HCT116 (cell line): ENCODE results near the gene BCR.

Experiments used
- EZH2 ChIP-seq: fragments of 200-600 bp; sonication (generic); IDR thresholded peaks from 2 replicates; pipeline ENCODE4 v1.6.1; 2017; ENCODE audit warnings: antibody characterized with exemption, mixed run types
- EZH2phosphoT487 ChIP-seq: fragments of 200-600 bp; IDR thresholded peaks from 2 replicates; pipeline ENCODE4 v1.6.1; 2018; ENCODE audit warnings: antibody characterized with exemption, borderline replicate concordance
- POLR2A ChIP-seq: IDR thresholded peaks from 2 replicates; pipeline ENCODE4 v1.7.0; 2011; ENCODE audit warnings: borderline replicate concordance; ENCODE audit not compliant: insufficient read depth, insufficient read length; ENCODE audit errors: extremely low read depth
- POLR2AphosphoS5 ChIP-seq: IDR thresholded peaks from 2 replicates; pipeline ENCODE4 v1.6.1; 2011; ENCODE audit warnings: mild to moderate bottlenecking, low read depth, low read length, moderate library complexity
- RAD21 ChIP-seq: IDR thresholded peaks from 2 replicates; pipeline ENCODE4 v1.6.1; 2012; ENCODE audit warnings: low read depth, mild to moderate bottlenecking
- TF ChIP-seq, protein P1 (sequence below): IDR thresholded peaks from 2 replicates; pipeline ENCODE4 v1.6.1; 2012
- TF ChIP-seq, protein P2 (sequence below), 3 experiments: fragments of 200-600 bp in 1 of 3; sonication (generic) in 1 of 3; IDR thresholded peaks in 2 of 3; conservative IDR thresholded peaks in 1 of 3; 2 replicates each; pipeline ENCODE4 v1.5.1; 2012 to 2017; ENCODE audit warnings: low read depth in 2 of 3, low read length in 2 of 3, antibody characterized with exemption in 1 of 3, borderline replicate concordance in 1 of 3, control low read depth in 1 of 3, mild to moderate bottlenecking in 1 of 3, mixed read lengths in 1 of 3, mixed run types in 1 of 3, moderate library complexity in 1 of 3; ENCODE audit not compliant: insufficient read depth in 1 of 3
- TF ChIP-seq, protein P3 (sequence below): IDR thresholded peaks from 2 replicates; pipeline ENCODE4 v1.6.1; 2012; ENCODE audit warnings: low read depth

DNA sequence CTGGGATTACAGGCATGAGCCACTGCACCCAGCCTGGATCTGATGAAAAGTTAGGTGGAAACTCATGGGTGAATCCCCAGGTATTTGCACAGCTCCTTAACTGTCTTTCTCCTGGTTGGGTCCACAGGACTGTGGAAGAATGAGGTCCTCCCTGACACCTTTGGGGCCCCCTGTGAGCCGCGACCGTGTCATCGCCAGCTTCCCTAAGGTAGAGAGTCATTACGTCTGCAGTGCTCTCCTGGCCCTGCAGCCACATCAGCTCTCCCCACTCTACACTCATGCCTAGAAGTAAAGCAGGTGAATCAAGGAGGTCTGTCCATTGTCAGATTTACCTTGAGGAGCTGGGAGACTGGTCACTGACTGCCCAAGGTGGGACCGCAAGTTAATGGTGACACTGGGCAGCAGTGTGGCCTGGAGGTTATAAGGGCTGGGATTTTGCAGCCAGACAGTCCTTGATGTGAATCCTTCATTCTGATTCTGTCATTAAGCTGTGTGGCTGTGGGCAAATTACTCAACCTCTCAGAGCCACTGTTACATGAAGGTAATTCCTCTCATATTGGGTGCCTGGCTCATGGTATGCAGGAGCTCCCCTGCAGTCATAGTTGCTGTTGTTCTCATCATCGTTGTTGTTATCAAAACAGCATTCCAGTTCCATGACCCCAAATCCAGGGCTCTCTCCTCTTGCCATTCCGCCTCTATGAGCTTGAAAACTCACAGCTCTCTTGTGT, 33.7 kb upstream of the BCR start:
- TF ChIP-seq POLR2AphosphoS5: no peak
- TF ChIP-seq, protein P1, sequence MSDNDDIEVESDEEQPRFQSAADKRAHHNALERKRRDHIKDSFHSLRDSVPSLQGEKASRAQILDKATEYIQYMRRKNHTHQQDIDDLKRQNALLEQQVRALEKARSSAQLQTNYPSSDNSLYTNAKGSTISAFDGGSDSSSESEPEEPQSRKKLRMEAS: no peak
- TF ChIP-seq, protein P2, sequence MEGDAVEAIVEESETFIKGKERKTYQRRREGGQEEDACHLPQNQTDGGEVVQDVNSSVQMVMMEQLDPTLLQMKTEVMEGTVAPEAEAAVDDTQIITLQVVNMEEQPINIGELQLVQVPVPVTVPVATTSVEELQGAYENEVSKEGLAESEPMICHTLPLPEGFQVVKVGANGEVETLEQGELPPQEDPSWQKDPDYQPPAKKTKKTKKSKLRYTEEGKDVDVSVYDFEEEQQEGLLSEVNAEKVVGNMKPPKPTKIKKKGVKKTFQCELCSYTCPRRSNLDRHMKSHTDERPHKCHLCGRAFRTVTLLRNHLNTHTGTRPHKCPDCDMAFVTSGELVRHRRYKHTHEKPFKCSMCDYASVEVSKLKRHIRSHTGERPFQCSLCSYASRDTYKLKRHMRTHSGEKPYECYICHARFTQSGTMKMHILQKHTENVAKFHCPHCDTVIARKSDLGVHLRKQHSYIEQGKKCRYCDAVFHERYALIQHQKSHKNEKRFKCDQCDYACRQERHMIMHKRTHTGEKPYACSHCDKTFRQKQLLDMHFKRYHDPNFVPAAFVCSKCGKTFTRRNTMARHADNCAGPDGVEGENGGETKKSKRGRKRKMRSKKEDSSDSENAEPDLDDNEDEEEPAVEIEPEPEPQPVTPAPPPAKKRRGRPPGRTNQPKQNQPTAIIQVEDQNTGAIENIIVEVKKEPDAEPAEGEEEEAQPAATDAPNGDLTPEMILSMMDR (IDR thresholded peaks at IDR 0.05 in 2 of 3, conservative IDR thresholded peaks at IDR 0.05 in 1 of 3; ENCODE audit: borderline replicate concordance in 1 of 3, insufficient read depth in 1 of 3, low read depth in 2 of 3, low read length in 2 of 3): no peak
- TF ChIP-seq, protein P3, sequence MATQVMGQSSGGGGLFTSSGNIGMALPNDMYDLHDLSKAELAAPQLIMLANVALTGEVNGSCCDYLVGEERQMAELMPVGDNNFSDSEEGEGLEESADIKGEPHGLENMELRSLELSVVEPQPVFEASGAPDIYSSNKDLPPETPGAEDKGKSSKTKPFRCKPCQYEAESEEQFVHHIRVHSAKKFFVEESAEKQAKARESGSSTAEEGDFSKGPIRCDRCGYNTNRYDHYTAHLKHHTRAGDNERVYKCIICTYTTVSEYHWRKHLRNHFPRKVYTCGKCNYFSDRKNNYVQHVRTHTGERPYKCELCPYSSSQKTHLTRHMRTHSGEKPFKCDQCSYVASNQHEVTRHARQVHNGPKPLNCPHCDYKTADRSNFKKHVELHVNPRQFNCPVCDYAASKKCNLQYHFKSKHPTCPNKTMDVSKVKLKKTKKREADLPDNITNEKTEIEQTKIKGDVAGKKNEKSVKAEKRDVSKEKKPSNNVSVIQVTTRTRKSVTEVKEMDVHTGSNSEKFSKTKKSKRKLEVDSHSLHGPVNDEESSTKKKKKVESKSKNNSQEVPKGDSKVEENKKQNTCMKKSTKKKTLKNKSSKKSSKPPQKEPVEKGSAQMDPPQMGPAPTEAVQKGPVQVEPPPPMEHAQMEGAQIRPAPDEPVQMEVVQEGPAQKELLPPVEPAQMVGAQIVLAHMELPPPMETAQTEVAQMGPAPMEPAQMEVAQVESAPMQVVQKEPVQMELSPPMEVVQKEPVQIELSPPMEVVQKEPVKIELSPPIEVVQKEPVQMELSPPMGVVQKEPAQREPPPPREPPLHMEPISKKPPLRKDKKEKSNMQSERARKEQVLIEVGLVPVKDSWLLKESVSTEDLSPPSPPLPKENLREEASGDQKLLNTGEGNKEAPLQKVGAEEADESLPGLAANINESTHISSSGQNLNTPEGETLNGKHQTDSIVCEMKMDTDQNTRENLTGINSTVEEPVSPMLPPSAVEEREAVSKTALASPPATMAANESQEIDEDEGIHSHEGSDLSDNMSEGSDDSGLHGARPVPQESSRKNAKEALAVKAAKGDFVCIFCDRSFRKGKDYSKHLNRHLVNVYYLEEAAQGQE: no peak
- no peak for TF ChIP-seq RAD21
- no peak for TF ChIP-seq EZH2
- no peak for TF ChIP-seq EZH2phosphoT487
- no peak for TF ChIP-seq POLR2A
